LNCaP clone FGC (cell line): ENCODE measurements around the gene SIGLEC12.

ENCODE experiments used
- DNase-seq: peaks from one replicate; pipeline ENCODE4 v3.0.0-alpha.2; 2011; ENCODE audit warnings: low read depth
- H3K4me3 ChIP-seq: 2 replicates; pipeline ENCODE4 v1.5.1; 2011; ENCODE audit warnings: mild to moderate bottlenecking, low read depth, low read length, control low read depth
- TF ChIP-seq, protein P1 (sequence below): IDR thresholded peaks from 2 replicates; pipeline ENCODE4 v1.5.1; 2012; ENCODE audit warnings: mild to moderate bottlenecking; ENCODE audit not compliant: control insufficient read depth, insufficient read depth; ENCODE audit errors: extremely low read depth

Gene SIGLEC12

GRCh38 chr19:51535535-51535934 is 33.9 kb upstream of the SIGLEC12 start:
- DNase-seq = no peak
- TF ChIP-seq, protein P1, sequence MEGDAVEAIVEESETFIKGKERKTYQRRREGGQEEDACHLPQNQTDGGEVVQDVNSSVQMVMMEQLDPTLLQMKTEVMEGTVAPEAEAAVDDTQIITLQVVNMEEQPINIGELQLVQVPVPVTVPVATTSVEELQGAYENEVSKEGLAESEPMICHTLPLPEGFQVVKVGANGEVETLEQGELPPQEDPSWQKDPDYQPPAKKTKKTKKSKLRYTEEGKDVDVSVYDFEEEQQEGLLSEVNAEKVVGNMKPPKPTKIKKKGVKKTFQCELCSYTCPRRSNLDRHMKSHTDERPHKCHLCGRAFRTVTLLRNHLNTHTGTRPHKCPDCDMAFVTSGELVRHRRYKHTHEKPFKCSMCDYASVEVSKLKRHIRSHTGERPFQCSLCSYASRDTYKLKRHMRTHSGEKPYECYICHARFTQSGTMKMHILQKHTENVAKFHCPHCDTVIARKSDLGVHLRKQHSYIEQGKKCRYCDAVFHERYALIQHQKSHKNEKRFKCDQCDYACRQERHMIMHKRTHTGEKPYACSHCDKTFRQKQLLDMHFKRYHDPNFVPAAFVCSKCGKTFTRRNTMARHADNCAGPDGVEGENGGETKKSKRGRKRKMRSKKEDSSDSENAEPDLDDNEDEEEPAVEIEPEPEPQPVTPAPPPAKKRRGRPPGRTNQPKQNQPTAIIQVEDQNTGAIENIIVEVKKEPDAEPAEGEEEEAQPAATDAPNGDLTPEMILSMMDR = no peak

DNA sequence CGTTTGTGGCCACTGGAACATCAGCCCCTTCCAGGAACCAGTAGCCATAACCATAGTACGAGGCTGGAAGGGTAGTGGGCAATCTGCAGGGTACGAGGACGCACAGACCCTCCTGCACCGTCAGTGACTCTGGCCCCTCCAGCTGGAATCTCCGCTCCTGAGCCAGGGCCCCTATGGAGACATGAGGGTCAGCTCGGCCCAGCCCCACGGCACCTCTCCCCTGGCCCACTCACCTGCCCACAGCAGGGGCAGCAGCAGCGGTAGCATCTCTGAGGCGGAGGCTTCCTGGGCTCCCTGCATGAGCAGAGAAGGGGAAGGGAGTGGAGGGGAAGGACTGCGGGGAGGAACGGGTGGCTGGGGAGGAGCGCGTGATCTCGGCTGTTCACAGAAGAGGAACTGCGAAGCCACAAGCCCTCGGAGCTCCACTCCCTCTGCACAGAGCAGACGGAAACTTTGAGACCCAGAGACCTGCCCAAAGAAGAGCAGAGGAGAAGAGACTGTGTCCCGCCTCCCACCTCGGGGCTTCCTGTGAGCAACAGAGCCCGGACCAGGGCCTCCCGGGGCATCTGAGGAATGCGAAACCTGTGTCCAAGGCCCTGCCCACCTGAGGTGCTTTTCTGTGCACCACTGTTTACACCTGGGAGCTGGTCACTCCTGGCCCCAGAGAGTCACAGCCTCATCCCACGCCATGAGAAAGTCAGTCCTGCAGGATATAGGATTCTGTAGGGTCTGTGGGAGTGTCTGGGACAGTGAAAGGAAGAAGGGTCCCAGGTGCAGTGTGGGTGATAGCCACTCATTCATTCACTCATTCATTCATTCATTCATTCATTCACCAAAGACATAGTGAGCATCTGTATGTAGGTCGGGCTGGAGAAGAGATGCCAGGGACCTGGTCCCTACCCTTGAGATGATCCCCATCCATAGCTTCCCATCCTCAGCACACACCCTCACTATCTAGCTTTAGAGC is 30.0 kb upstream of the SIGLEC12 start, which contains the start of gene SIGLEC6:
Gene SIGLEC6, minus strand, starts transcription at position 322 of the 967 bp plus-strand sequence. Its CDS starts 22 bp downstream, at position 300.
- TF ChIP-seq, protein P1 = no peak
- H3K4me3 ChIP-seq = no peak within 1 kb of the TSS
- DNase-seq = no peak

More at GRCh38 chr19:51535535-51535934, 33.9 kb upstream of the SIGLEC12 start:
- no peak overlapping the region for H3K4me3 ChIP-seq

DNA sequence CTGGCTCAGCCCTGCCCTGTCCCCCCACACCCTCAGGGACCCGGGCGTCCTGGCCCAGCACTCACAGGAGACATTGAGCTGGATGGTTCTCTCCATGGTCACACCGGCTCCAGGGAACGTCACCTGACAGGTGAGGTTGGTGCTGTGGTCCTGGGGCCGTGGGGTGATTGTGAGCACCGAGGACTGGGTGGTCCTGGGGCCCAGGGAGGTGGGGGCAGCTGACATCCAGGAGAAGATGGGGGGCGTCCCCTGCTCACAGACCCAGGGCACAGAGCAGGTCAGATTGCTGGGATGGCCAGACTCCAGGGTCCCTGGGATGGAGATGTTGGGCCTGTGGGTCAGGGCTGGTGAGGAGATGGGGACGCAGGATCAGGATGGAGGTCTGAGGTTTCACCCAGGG is 29.0 kb upstream of the SIGLEC12 start:
- DNase-seq = no peak
- no peak overlapping the region for H3K4me3 ChIP-seq
- TF ChIP-seq, protein P1 = no peak

DNA sequence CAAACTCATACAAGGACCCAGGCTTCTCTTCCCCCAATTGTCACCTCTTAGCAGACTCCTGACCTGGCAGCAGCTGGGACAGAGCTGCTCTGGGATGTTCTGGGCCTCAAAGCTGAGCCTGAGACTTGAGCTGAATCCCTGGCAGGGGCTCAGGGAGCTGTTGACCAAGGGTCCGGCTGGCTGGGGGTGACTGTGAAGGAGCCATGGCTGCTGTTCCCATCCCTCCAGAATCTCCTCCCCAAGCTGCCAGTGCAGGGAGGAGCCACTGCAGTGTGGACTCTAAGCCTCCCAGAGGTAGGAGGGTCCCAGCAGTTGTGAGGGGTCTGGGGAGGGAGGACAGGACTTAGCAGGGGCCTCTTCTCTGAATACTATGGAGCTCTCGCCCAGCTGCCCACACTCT is 27.7 kb upstream of the SIGLEC12 start:
- TF ChIP-seq, protein P1 = no peak
- no peak for DNase-seq
- no peak overlapping the region for H3K4me3 ChIP-seq

GRCh38 chr19:51525651-51526050 is 24.1 kb upstream of the SIGLEC12 start:
- TF ChIP-seq, protein P1 = no peak
- no peak for DNase-seq
- H3K4me3 ChIP-seq = no peak overlapping the region

GRCh38 chr19:51524666-51525264 is 23.2 kb upstream of the SIGLEC12 start:
- H3K4me3 ChIP-seq = no peak overlapping the region

More at GRCh38 chr19:51524666-51525264, 23.2 kb upstream of the SIGLEC12 start:
- TF ChIP-seq, protein P1 = no peak
- DNase-seq = no peak
